Transverse colon (tissue), 4 donors: ENCODE measurements around the gene FAU. TPM values are rescaled to one million over a fixed set of nuclear protein-coding genes. Genes with fewer than 3 reads are reported as not detected.
A peak's percentile ranks its signal among the peaks of the same experiment; 100 is the strongest.

Source experiments
- DNase-seq: peaks from one replicate; pipeline ENCODE4 v3.0.0-alpha.2; 2019
- H3K27ac ChIP-seq, 4 donors: fragments of 200-600 bp; sonication (generic); 2 replicates each; pipeline ENCODE4 v1.5.1; 2016 to 2018; ENCODE audit warnings: inconsistent platforms in 4 of 4
- H3K27me3 ChIP-seq: fragments of 200-600 bp; sonication (generic); 2 replicates; pipeline ENCODE4 v1.5.1; 2017; ENCODE audit warnings: inconsistent platforms
- H3K36me3 ChIP-seq, 4 donors: fragments of 200-600 bp; sonication (generic); 2 replicates each; pipeline ENCODE4 v1.5.1; 2017 to 2019; ENCODE audit warnings: inconsistent platforms in 4 of 4
- H3K4me1 ChIP-seq, 4 donors: fragments of 200-600 bp; sonication (generic); 2 replicates each; pipeline ENCODE4 v1.5.1; 2017 to 2020; ENCODE audit warnings: inconsistent platforms in 4 of 4
- H3K4me3 ChIP-seq, 4 donors: fragments of 200-600 bp; sonication (generic); 1 replicate in 1 of 4; 2 replicates in 3 of 4; pipeline versions ENCODE4 v1.5.1 to v1.6.1; 2017 to 2019; ENCODE audit warnings: inconsistent platforms in 4 of 4
- H3K9me3 ChIP-seq, 2 donors: fragments of 200-600 bp; sonication (generic); 2 replicates each; pipeline ENCODE4 v1.5.1; 2017 to 2019; ENCODE audit warnings: inconsistent platforms in 2 of 2
- CTCF ChIP-seq, 5 experiments: fragments of 200-600 bp in 3 of 5; fragments of 450-650 bp in 2 of 5; sonication (generic) in 3 of 5; IDR thresholded peaks; 1 replicate in 2 of 5; 2 replicates in 3 of 5; pipeline ENCODE4 v1.5.1; 2016 to 2017; ENCODE audit warnings: antibody characterized with exemption in 5 of 5, inconsistent platforms in 3 of 5, mild to moderate bottlenecking in 2 of 5, moderate library complexity in 1 of 5
- EP300 ChIP-seq: sonication (generic); formaldehyde crosslinking; IDR thresholded peaks from one replicate; pipeline ENCODE4 v1.6.1; 2017; ENCODE audit warnings: antibody characterized with exemption, low read depth
- POLR2A ChIP-seq: fragments of 450-650 bp; IDR thresholded peaks from one replicate; pipeline ENCODE4 v1.6.1; 2016; ENCODE audit warnings: antibody characterized with exemption, mild to moderate bottlenecking, moderate library complexity
- POLR2AphosphoS5 ChIP-seq, 3 donors: sonication (generic); formaldehyde crosslinking; IDR thresholded peaks; one replicate each; pipeline ENCODE4 v1.6.1; 2016; ENCODE audit warnings: antibody characterized with exemption in 3 of 3
- WGBS, 2 donors: methylation state at CpG; one replicate each; pipeline ENCODE4 v1.1.5; 2018; ENCODE audit warnings: low coverage in 1 of 2; 5-methylcytosine and 5-hydroxymethylcytosine counted together
- in situ Hi-C, 4 donors: fragments of 200-750 bp; cut with MboI; loops; one replicate each; pipeline versions ENCODE4 v1.15.0 to v1.15.1; 2017; ENCODE audit warnings: low sequenced_read_pairs in 3 of 4, low pct_ligation_motif_present in 1 of 4, low pct_unique_long_range_greater_than_20kb in 1 of 4
- intact Hi-C: fragments of 100-400 bp; cut with DNase I; formaldehyde crosslinking; loops from one replicate; pipeline ENCODE4 v1.15.1; 2023; ENCODE audit warnings: low total_unique reads
- total RNA-seq, 4 donors: library from RNA; depleted of rRNA; stranded (reverse); fragments of >200 nt; gene quantifications; one replicate each; pipeline ENCODE4 v1.1.0, GENCODE V29; 2016

Gene FAU
- 100 to 1,000 TPM; 594 to 986 (median 662) TPM for total RNA-seq

GRCh38 chr11:65121865-65122696 is at the start of gene FAU, which contains the start of gene MRPL49:
FAU (minus strand) TSS chr11:65122134; CDS start chr11:65121813, 321 bp downstream.
MRPL49 (plus strand) TSS chr11:65122321; CDS start chr11:65122347, 26 bp downstream.
- no peaks in the 10 kb centered on the region for H3K9me3 ChIP-seq
- peak within 1 kb of the TSS; percentile 54 to 94 (median 80) for H3K4me3 ChIP-seq
- intact Hi-C loops (no loop called here), in situ Hi-C loops (no loop called here)
- H3K36me3 ChIP-seq: peaks cover 0 to 46% (median 13%) of the 10 kb centered on the region in 4 donors
- H3K27me3 ChIP-seq: no peaks in the 10 kb centered on the region
- H3K4me1 ChIP-seq: peaks cover 11 to 32% (median 19%) of the 10 kb centered on the region in 4 donors
- peak; percentile 100 for DNase-seq
- TF ChIP-seq POLR2A (peak; percentile 97), POLR2AphosphoS5 (IDR thresholded peaks at IDR 0.05) (peak; percentile 98 to 99 (median 98)), CTCF (IDR thresholded peaks at IDR 0.05) (no peak)
- H3K27ac ChIP-seq: peak within 1 kb of the TSS; percentile 89 to 97 (median 96)
- 0% methylated on average over 7 to 64 of the region's 64 CpGs for WGBS, 2 donors

DNA sequence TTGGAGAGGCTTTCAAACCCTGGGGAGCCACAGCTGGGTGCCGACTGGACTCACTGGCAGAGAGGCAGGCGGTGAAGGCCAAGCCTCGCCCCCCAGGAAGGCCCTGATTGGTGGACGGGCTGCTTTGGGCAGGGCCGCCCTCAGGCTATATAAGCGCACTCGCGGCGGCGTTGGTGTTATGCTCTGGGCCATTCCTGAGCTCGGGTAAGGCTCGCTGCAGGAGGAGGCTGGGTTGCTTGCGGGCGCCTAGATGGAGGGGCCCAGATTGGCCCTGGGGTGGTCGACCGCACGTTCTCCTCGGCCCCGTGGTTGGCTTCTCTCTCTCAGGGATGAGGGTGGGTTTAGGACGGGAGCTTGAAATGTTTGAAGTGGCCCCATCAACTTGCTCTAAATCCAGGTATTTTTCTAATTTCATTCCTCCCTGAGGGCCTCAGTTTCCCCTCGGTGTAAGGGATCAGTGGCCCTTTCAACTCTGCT is 48.2 kb upstream of the FAU start, which contains the start of gene SPDYC:
SPDYC (plus strand) TSS at position 176 of the 477 bp plus-strand sequence. CDS start 1,125 bp downstream, outside the sequence.
- intact Hi-C loops: no loop called here
- TF ChIP-seq POLR2AphosphoS5 (IDR thresholded peaks at IDR 0.05) (no peak), EP300 (no peak), POLR2A (no peak), CTCF (IDR thresholded peaks at IDR 0.05) (no peak)

DNA sequence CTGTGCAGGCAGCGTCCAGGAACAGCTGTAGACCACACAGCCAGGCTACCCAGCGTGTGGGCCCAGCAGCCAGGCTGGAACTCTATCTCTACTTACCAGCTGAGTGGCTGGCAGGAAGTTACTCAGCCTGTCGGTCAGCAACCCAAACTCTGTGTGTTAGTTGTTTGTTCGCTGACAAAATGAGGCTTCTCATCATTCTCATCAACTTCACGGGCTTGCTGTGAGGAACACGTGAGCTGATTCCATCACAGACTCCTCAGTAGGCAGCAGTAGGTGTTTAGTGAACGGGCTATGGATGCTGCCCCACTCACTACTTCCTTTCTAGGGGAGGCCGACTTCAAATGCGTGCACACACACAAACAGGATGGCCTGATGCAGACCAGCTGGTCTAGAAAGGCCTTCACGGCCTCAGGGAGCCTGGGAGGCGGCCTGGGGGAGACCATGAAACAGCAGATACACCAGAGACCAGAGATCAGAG is 47.3 kb upstream of the FAU start:
- H3K4me3 ChIP-seq: no peak overlapping the region
- H3K9me3 ChIP-seq: no peaks in the 10 kb centered on the region
- no peak for DNase-seq
- no peaks in the 10 kb centered on the region for H3K36me3 ChIP-seq
- intact Hi-C loops (no loop called here), in situ Hi-C loops (no loop called here)
- H3K27ac ChIP-seq: peak overlapping the region in 1 of 4 donors; percentile 7
- H3K4me1 ChIP-seq: peaks cover 0 to 9% (median 0%) of the 10 kb centered on the region in 4 donors
- 73 to 80% methylated on average over 1 to 11 of the region's 11 CpGs for WGBS, 2 donors
- TF ChIP-seq POLR2AphosphoS5 (IDR thresholded peaks at IDR 0.05): no peak
- no peak for TF ChIP-seq EP300
- TF ChIP-seq POLR2A: no peak
- no peak for TF ChIP-seq CTCF (IDR thresholded peaks at IDR 0.05)
- H3K27me3 ChIP-seq: no peaks in the 10 kb centered on the region

More for the DNA sequence above, 48.2 kb upstream of the FAU start, which contains the start of gene SPDYC:
- DNase-seq: no peak
- no peaks in the 10 kb centered on the region for H3K9me3 ChIP-seq
- no peaks in the 10 kb centered on the region for H3K36me3 ChIP-seq
- WGBS, 2 donors: 91 to 96% methylated on average over 11 to 21 of the region's 21 CpGs
- in situ Hi-C loops: no loop called here
- peak within 1 kb of the TSS in 1 of 4 donors; percentile 7 for H3K27ac ChIP-seq
- H3K27me3 ChIP-seq: no peaks in the 10 kb centered on the region
- H3K4me1 ChIP-seq: peaks cover 0 to 9% (median 0%) of the 10 kb centered on the region in 4 donors
- H3K4me3 ChIP-seq: no peak within 1 kb of the TSS

GRCh38 chr11:65167656-65168055 is 45.7 kb upstream of the FAU start:
- intact Hi-C loops (no loop called here), in situ Hi-C loops (no loop called here)
- no peak overlapping the region for H3K4me3 ChIP-seq
- no peak for DNase-seq
- no peaks in the 10 kb centered on the region for H3K9me3 ChIP-seq
- no peak for TF ChIP-seq POLR2AphosphoS5 (IDR thresholded peaks at IDR 0.05)
- TF ChIP-seq EP300: no peak
- TF ChIP-seq CTCF (IDR thresholded peaks at IDR 0.05): no peak
- TF ChIP-seq POLR2A: no peak
- 98 to 100% methylated on average over 1 to 3 of the region's 3 CpGs for WGBS, 2 donors
- no peak overlapping the region for H3K27ac ChIP-seq
- H3K27me3 ChIP-seq: no peaks in the 10 kb centered on the region
- no peaks in the 10 kb centered on the region for H3K36me3 ChIP-seq
- peaks cover 0 to 9% (median 0%) of the 10 kb centered on the region in 4 donors for H3K4me1 ChIP-seq
